Loucy (cell line): ENCODE measurements around the gene TRRAP.

Experiments used
- H2AFZ ChIP-seq: fragments of 200-600 bp; sonication (generic); 2 replicates; pipeline ENCODE4 v1.6.0; 2016; ENCODE audit warnings: antibody characterized with exemption, mild to moderate bottlenecking, low read length, moderate library complexity
- H3F3A ChIP-seq: fragments of 200-600 bp; 2 replicates; pipeline ENCODE4 v1.6.0; 2016; ENCODE audit warnings: antibody characterized with exemption, low read depth, mild to moderate bottlenecking
- H3K27me3 ChIP-seq: fragments of 200-600 bp; sonication (generic); 2 replicates; pipeline ENCODE4 v1.6.1; 2014; ENCODE audit warnings: low read length, mild to moderate bottlenecking; ENCODE audit not compliant: insufficient read depth, poor library complexity, severe bottlenecking
- H3K36me3 ChIP-seq: fragments of 200-600 bp; sonication (generic); 2 replicates; pipeline ENCODE4 v1.6.1; 2016; ENCODE audit warnings: low read length; ENCODE audit not compliant: insufficient read depth
- H3K4me1 ChIP-seq: fragments of 200-600 bp; sonication (generic); 2 replicates; pipeline ENCODE4 v1.5.1; 2014; ENCODE audit warnings: low read length, mild to moderate bottlenecking; ENCODE audit not compliant: insufficient read depth, poor library complexity, severe bottlenecking
- H3K4me2 ChIP-seq: fragments of 200-600 bp; sonication (generic); 2 replicates; pipeline ENCODE4 v1.6.0; 2014; ENCODE audit warnings: antibody characterized with exemption, low read length, low read depth, mild to moderate bottlenecking; ENCODE audit not compliant: poor library complexity, severe bottlenecking
- H3K4me3 ChIP-seq: fragments of 200-600 bp; sonication (generic); 2 replicates; pipeline ENCODE4 v1.5.1; 2014; ENCODE audit warnings: low read length, mild to moderate bottlenecking, mixed read lengths; ENCODE audit not compliant: poor library complexity, severe bottlenecking
- H3K79me2 ChIP-seq: fragments of 200-600 bp; sonication (generic); 2 replicates; pipeline ENCODE4 v1.6.1; 2014; ENCODE audit warnings: low read length; ENCODE audit not compliant: insufficient read depth
- H3K9ac ChIP-seq: fragments of 200-600 bp; sonication (generic); 2 replicates; pipeline ENCODE4 v1.6.0; 2014; ENCODE audit warnings: mild to moderate bottlenecking, low read depth, low read length, moderate library complexity; ENCODE audit not compliant: poor library complexity, severe bottlenecking
- H3K9me2 ChIP-seq: fragments of 200-600 bp; sonication (generic); replicated peaks from 2 replicates; pipeline ENCODE4 v1.6.1; 2016; ENCODE audit warnings: low read depth, low read length, mixed read lengths
- H3K9me3 ChIP-seq: fragments of 200-600 bp; sonication (generic); 2 replicates; pipeline ENCODE4 v1.6.1; 2014; ENCODE audit warnings: mild to moderate bottlenecking, antibody characterized with exemption, low read length, low read depth; ENCODE audit not compliant: insufficient read depth
- H4K20me1 ChIP-seq: fragments of 200-600 bp; sonication (generic); 2 replicates; pipeline ENCODE4 v1.6.0; 2014; ENCODE audit warnings: antibody characterized with exemption, low read length, mild to moderate bottlenecking; ENCODE audit not compliant: insufficient read depth, poor library complexity, severe bottlenecking
- EZH2phosphoT487 ChIP-seq: fragments of 200-600 bp; IDR thresholded peaks from 2 replicates; pipeline ENCODE4 v1.6.1; 2018; ENCODE audit warnings: antibody characterized with exemption, mild to moderate bottlenecking, moderate library complexity, borderline replicate concordance
- TF ChIP-seq, protein P1 (sequence below): fragments of 200-600 bp; sonication (generic); conservative IDR thresholded peaks from 2 replicates; pipeline ENCODE4 v1.5.1; 2014; ENCODE audit warnings: mild to moderate bottlenecking, antibody characterized with exemption, low read length

Gene TRRAP

DNA sequence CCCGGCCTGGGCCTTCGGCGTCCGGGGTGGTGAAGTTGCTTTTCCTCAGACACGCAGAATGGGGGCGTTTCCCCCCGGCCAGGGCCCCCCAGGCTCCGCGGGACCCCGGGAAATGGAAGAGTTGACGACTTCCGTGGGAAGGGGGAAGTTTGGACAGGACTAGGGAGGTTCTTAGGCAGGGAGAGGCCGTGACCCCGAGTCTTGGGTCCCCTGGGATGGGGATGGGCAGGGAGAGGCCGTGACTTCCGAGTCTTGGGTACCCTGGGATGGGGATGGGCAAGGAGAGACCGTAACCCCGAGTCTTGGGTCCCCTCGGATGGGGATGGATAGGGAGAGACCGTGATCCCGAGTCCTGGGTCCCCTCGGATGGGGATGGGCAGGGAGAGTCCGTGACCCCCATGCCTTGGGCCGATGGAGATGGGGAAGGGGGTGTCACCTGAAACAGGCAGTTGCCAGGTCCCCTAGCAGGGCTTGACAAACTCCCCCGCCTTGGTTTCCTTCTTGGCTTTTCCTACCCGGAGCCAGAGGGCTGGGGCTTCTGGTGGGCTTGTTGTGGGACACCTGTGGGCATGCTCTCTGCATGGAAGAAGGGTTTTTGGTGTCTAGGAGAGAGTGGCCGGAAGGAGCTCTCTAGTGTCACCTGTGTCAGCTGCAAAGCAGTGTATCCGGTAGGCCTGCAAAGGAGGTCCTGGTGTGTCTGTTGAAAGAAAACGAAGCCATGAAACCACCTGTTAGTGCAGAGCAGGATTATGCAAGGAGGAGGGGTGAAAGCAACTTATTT lies 1.1 kb downstream of the TRRAP start:
- Histone ChIP-seq H3K4me1 (peaks cover 11% of the 10 kb centered on the region), H3K9ac (peak overlapping the region; percentile 99), H3K9me3 (no peaks in the 10 kb centered on the region), H4K20me1 (peaks cover 34% of the 10 kb centered on the region), H3K36me3 (peaks cover 28% of the 10 kb centered on the region; the same call in 1 of the 2 replicates), H3F3A (no peaks in the 10 kb centered on the region), H3K4me3 (peak overlapping the region; percentile 91), H3K27me3 (no peaks in the 10 kb centered on the region), H3K79me2 (peaks cover 54% of the 10 kb centered on the region), H2AFZ (0 out of 2 replicates have a peak overlapping the region, but pooled peaks have one; percentile 2), H3K9me2 (no peaks in the 10 kb centered on the region), H3K4me2 (peak overlapping the region; percentile 84)
- TF ChIP-seq, protein P1, sequence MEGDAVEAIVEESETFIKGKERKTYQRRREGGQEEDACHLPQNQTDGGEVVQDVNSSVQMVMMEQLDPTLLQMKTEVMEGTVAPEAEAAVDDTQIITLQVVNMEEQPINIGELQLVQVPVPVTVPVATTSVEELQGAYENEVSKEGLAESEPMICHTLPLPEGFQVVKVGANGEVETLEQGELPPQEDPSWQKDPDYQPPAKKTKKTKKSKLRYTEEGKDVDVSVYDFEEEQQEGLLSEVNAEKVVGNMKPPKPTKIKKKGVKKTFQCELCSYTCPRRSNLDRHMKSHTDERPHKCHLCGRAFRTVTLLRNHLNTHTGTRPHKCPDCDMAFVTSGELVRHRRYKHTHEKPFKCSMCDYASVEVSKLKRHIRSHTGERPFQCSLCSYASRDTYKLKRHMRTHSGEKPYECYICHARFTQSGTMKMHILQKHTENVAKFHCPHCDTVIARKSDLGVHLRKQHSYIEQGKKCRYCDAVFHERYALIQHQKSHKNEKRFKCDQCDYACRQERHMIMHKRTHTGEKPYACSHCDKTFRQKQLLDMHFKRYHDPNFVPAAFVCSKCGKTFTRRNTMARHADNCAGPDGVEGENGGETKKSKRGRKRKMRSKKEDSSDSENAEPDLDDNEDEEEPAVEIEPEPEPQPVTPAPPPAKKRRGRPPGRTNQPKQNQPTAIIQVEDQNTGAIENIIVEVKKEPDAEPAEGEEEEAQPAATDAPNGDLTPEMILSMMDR: peak; percentile 53
- no peak for TF ChIP-seq EZH2phosphoT487

DNA sequence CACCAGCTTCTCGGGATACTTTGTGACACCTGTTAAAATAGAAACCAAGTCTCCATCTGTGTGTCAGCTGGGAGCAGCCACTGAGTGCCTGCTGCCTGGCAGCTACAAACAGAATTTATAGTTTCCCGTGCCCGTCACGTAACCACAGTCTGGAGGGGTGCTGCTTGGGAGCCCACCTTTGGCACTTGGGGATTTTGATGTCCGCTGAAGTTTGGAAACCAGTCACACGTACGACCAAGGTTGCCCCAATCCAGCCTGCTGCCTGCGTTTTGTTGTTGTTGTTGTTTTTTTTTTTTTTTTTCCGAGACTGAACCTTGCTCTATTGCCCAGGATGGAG lies 1.6 kb downstream of the TRRAP start:
- Histone ChIP-seq H3K36me3 (peaks cover 33% of the 10 kb centered on the region; the same call in 1 of the 2 replicates), H3K9ac (peak overlapping the region; percentile 99)

DNA sequence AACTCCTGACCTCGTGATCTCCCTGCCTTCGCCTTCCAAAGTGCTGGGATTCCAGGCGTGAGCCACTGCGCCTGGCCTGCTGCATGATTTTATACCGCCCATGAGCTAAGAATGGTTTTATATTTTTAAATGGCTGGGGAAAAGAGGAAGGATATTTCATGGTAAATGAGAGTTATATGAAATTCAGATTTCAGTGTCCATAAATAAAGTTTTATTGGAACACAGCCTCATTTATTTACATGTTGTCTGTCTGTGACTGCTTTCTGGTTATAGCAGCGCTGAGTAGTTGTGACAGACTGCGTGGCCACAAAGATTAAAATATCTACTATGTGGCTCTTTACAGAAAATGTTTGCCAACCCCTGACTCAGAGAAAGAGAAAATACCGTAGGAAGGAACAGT lies 2.2 kb downstream of the TRRAP start:
- Histone ChIP-seq H3K4me1 (peaks cover 11% of the 10 kb centered on the region), H3F3A (no peaks in the 10 kb centered on the region), H3K36me3 (peaks cover 33% of the 10 kb centered on the region; the same call in 1 of the 2 replicates), H3K79me2 (peaks cover 63% of the 10 kb centered on the region), H3K4me2 (peak overlapping the region; percentile 84), H3K4me3 (peak overlapping the region; percentile 91), H3K27me3 (no peaks in the 10 kb centered on the region), H3K9me3 (no peaks in the 10 kb centered on the region), H4K20me1 (peaks cover 44% of the 10 kb centered on the region), H3K9me2 (no peaks in the 10 kb centered on the region), H3K9ac (peak overlapping the region; percentile 99), H2AFZ (no peak overlapping the region)
- TF ChIP-seq, protein P1: no peak
- no peak for TF ChIP-seq EZH2phosphoT487

More for the DNA sequence above, 1.6 kb downstream of the TRRAP start:
- H3F3A ChIP-seq: no peaks in the 10 kb centered on the region
- no peaks in the 10 kb centered on the region for H3K27me3 ChIP-seq
- H3K9me2 ChIP-seq: no peaks in the 10 kb centered on the region
- no peak overlapping the region for H2AFZ ChIP-seq
- H3K79me2 ChIP-seq: peaks cover 60% of the 10 kb centered on the region
- TF ChIP-seq, protein P1: no peak
- TF ChIP-seq EZH2phosphoT487: no peak
- H3K4me1 ChIP-seq: peaks cover 11% of the 10 kb centered on the region
- peaks cover 39% of the 10 kb centered on the region for H4K20me1 ChIP-seq
- peak overlapping the region; percentile 84 for H3K4me2 ChIP-seq
- H3K9me3 ChIP-seq: no peaks in the 10 kb centered on the region
- peak overlapping the region; percentile 91 for H3K4me3 ChIP-seq
